Activated B cell treated with CpG ODN at 0.5 μM for 24 hours (primary cell): ENCODE results near the gene NXT1. TPM values are rescaled to one million over a fixed set of nuclear protein-coding genes. Genes with fewer than 3 reads are reported as not detected.
A peak's percentile ranks its signal among the peaks of the same experiment; 100 is the strongest.

Experiments
- ATAC-seq: fragments of 200-7000 bp; cut with Tn5 transposase; one replicate; pipeline ENCODE4 v1.10.0; 2021; ENCODE audit warnings: low read depth, mild to moderate bottlenecking, moderate library complexity
- CTCF ChIA-PET: fragments of 350-600 bp; sonication (Branson Sonifier 250); formaldehyde crosslinking; loops from one replicate; lab custom pipeline; 2021; ENCODE audit warnings: antibody characterized with exemption; lab: Charles Lee
- POLR2A ChIA-PET: fragments of 350-600 bp; sonication (Branson Sonifier 250); formaldehyde crosslinking; loops from one replicate; lab custom pipeline; 2021; ENCODE audit warnings: antibody characterized with exemption; lab: Charles Lee
- DNase-seq: peaks from one replicate; pipeline ENCODE4 v3.0.0; 2022
- H3K27ac Mint-ChIP-seq: one replicate; pipeline ENCODE4 v1.8.0; 2020; ENCODE audit warnings: mixed read lengths
- H3K27me3 Mint-ChIP-seq: one replicate; pipeline ENCODE4 v1.8.0; 2021; ENCODE audit warnings: mixed read lengths
- H3K36me3 Mint-ChIP-seq: one replicate; pipeline ENCODE4 v1.8.0; 2021; ENCODE audit warnings: low read depth, mixed read lengths
- H3K4me1 Mint-ChIP-seq: one replicate; pipeline ENCODE4 v1.8.0; 2021; ENCODE audit warnings: mixed read lengths
- H3K4me3 Mint-ChIP-seq: one replicate; pipeline ENCODE4 v1.8.0; 2020; ENCODE audit warnings: mild to moderate bottlenecking, mixed read lengths
- H3K9me3 Mint-ChIP-seq: one replicate; pipeline ENCODE4 v1.8.0; 2020; ENCODE audit warnings: mixed read lengths
- CTCF ChIP-seq: fragments of 200-600 bp; IDR thresholded peaks from one replicate; pipeline ENCODE4 v1.8.0; 2022; ENCODE audit warnings: antibody characterized with exemption, mild to moderate bottlenecking
- intact Hi-C: fragments of 100-400 bp; cut with micrococcal nuclease; formaldehyde crosslinking; loops from one replicate; pipeline ENCODE4 v1.15.1; 2024
- total RNA-seq: library from RNA; stranded (reverse); gene quantifications from 2 replicates; pipeline ENCODE4 v1.2.3, GENCODE V29; 2022

The NXT1 gene
- total RNA-seq, 1 donor from 2014 or later, result 28.8 TPM

GRCh38 chr20:23349338-23350195 lies 1.0 kb upstream of the NXT1 start:
- Mint-ChIP-seq H3K27ac (peak overlapping the region; percentile 100), H3K27me3 (no peaks in the 10 kb centered on the region), H3K4me1 (peaks cover 30% of the 10 kb centered on the region), H3K9me3 (no peaks in the 10 kb centered on the region), H3K36me3 (peaks cover 20% of the 10 kb centered on the region), H3K4me3 (peak overlapping the region; percentile 99)
- no peak for TF ChIP-seq CTCF
- intact Hi-C loops, result loop anchor here (1.0 to 5.0 kb wide), 7 partner anchors 9 to 1898 kb away; partner anchors contain the start of genes APMAP, ENTPD6, GZF1 and NAPB
- POLR2A ChIA-PET, result interaction anchor here (0.6 to 3.6 kb wide), 16 partner anchors 8 to 1899 kb away, joined by 3 to 140 read pairs (median 4); partner anchors contain the start of genes ACSS1, ENTPD6, GZF1 and NAPB
- CTCF ChIA-PET, result interaction anchor here (0.7 to 2.6 kb wide), 12 partner anchors 9 to 658 kb away, joined by 3 to 26 read pairs (median 4); partner anchors contain the start of genes CSTL1, GZF1 and NAPB
- DNase-seq (no peak), ATAC-seq (peak; percentile 51)

GRCh38 chr20:23350904-23351838 lies 580 bp downstream of the NXT1 start:
- Mint-ChIP-seq H3K36me3 (peaks cover 33% of the 10 kb centered on the region), H3K27ac (peak overlapping the region; percentile 100), H3K27me3 (no peaks in the 10 kb centered on the region), H3K4me1 (peaks cover 32% of the 10 kb centered on the region), H3K9me3 (no peaks in the 10 kb centered on the region), H3K4me3 (peak overlapping the region; percentile 99)
- DNase-seq, result no peak
- ChIA-PET POLR2A (interaction anchor here (1.3 to 3.6 kb wide), 7 partner anchors 10 to 1844 kb away, joined by 3 to 140 read pairs (median 11); partner anchors contain the start of genes ENTPD6, GZF1 and NAPB), CTCF (interaction anchor here (0.9 to 2.6 kb wide), 3 partner anchors 8 to 70 kb away, joined by 3 to 26 read pairs (median 20); partner anchors contain the start of genes GZF1 and NAPB)
- intact Hi-C loops, result loop anchor here (1.0 to 5.0 kb wide), 7 partner anchors 7 to 1896 kb away; partner anchors contain the start of genes APMAP, ENTPD6, GZF1 and NAPB
- peak; percentile 30 for ATAC-seq
- no peak for TF ChIP-seq CTCF

GRCh38 chr20:23356203-23356602 lies 5.6 kb downstream of the NXT1 start:
- Mint-ChIP-seq H3K36me3 (peaks cover 31% of the 10 kb centered on the region), H3K4me3 (no peak overlapping the region), H3K27me3 (no peaks in the 10 kb centered on the region), H3K27ac (no peak overlapping the region), H3K4me1 (peaks cover 37% of the 10 kb centered on the region), H3K9me3 (no peaks in the 10 kb centered on the region)
- ChIA-PET CTCF (no interaction called here), POLR2A (no interaction called here)
- ATAC-seq (no peak), DNase-seq (no peak)
- intact Hi-C loops, result no loop called here
- TF ChIP-seq CTCF, result no peak

- H3K4me3 Mint-ChIP-seq, result peak overlapping the region; percentile 90
- peak overlapping the region; percentile 94 for H3K27ac Mint-ChIP-seq
- ChIA-PET CTCF (interaction anchor here (1.2 to 3.8 kb wide), 2 partner anchors 8 to 63 kb away, joined by 6 to 26 read pairs; partner anchors contain the start of genes NAPB and NXT1), POLR2A (interaction anchor here (0.7 to 7.3 kb wide), 6 partner anchors 8 to 1704 kb away, joined by 3 to 140 read pairs (median 6); partner anchors contain the start of genes NAPB and NXT1)
- peaks cover 33% of the 10 kb centered on the region for H3K36me3 Mint-ChIP-seq
- ATAC-seq (peak; percentile 80), DNase-seq (peak; percentile 100)
- H3K4me1 Mint-ChIP-seq, result peaks cover 29% of the 10 kb centered on the region
- intact Hi-C loops, result loop anchor here (1.0 kb wide), 3 partner anchors 8 to 1635 kb away; partner anchors contain the start of genes NAPB and NXT1
- H3K9me3 Mint-ChIP-seq, result no peaks in the 10 kb centered on the region
- no peaks in the 10 kb centered on the region for H3K27me3 Mint-ChIP-seq
- no peak for TF ChIP-seq CTCF
Observed at GRCh38 chr20:23357767-23358562, 7.4 kb downstream of the NXT1 start.
